H1 (cell line): ENCODE data around the gene CHMP4A. TPM values are rescaled to one million over a fixed set of nuclear protein-coding genes. Genes with fewer than 3 reads are reported as not detected.

Experiments
- CTCF ChIA-PET: fragments of 300-600 bp; sonication (Branson Sonifier 250); formaldehyde crosslinking; loops from one replicate; lab custom pipeline; 2021; ENCODE audit not compliant: partially characterized antibody; lab: Charles Lee
- POLR2A ChIA-PET: fragments of 300-600 bp; sonication (Branson Sonifier 250); formaldehyde crosslinking; loops from one replicate; lab custom pipeline; 2021; ENCODE audit warnings: inconsistent platforms; ENCODE audit not compliant: partially characterized antibody; lab: Charles Lee
- DNase-seq, 2 experiments: peaks; one replicate each; pipeline versions ENCODE4 v3.0.0 to v3.0.0-alpha.2; 2010 to 2022; ENCODE audit warnings: low spot score in 2 of 2, low read depth in 1 of 2, mixed read lengths in 1 of 2
- FAIRE-seq: peaks from 2 replicates; lab custom pipeline; 2011; peaks lifted over from hg19 to GRCh38; lab: Jason Lieb, UNC
- H2AFZ ChIP-seq: 2 replicates; pipeline ENCODE4 v1.8.1; 2012; ENCODE audit warnings: low read length, inconsistent platforms
- H2AK5ac ChIP-seq: 2 replicates; pipeline ENCODE4 v1.6.1; 2013; ENCODE audit warnings: low read depth, low read length
- H2BK120ac ChIP-seq: replicated peaks from 2 replicates; pipeline ENCODE3; 2013; ENCODE audit warnings: low read depth, low read length, inconsistent platforms
- H2BK12ac ChIP-seq: 2 replicates; pipeline ENCODE4 v1.6.1; 2013; ENCODE audit warnings: low read depth, low read length
- H2BK15ac ChIP-seq: 2 replicates; pipeline ENCODE4 v1.6.1; 2013; ENCODE audit warnings: low read length
- H2BK20ac ChIP-seq: 2 replicates; pipeline ENCODE4 v1.6.1; 2013; ENCODE audit warnings: low read length
- H2BK5ac ChIP-seq: 2 replicates; pipeline ENCODE4 v1.6.1; 2013; ENCODE audit warnings: low read depth, low read length
- H3K14ac ChIP-seq: 2 replicates; pipeline ENCODE4 v1.6.1; 2013; ENCODE audit warnings: inconsistent platforms; ENCODE audit not compliant: insufficient read length
- H3K18ac ChIP-seq: 2 replicates; pipeline ENCODE4 v1.6.1; 2013; ENCODE audit warnings: low read length; ENCODE audit errors: extremely low read depth
- H3K23ac ChIP-seq: 2 replicates; pipeline ENCODE4 v1.6.1; 2013; ENCODE audit warnings: inconsistent platforms; ENCODE audit not compliant: insufficient read length
- H3K23me2 ChIP-seq: 2 replicates; pipeline ENCODE4 v1.6.1; 2013; ENCODE audit warnings: low read depth, low read length
- H3K27ac ChIP-seq: 2 replicates; pipeline ENCODE4 v1.6.1; 2011; ENCODE audit warnings: low read depth, low read length, inconsistent platforms
- H3K27me3 ChIP-seq, 4 experiments: replicated peaks in 1 of 4; 1 replicate in 1 of 4; 2 replicates in 3 of 4; pipeline versions ENCODE4 v1.6.1 to v1.8.1; 2011 to 2013; ENCODE audit warnings: low read length in 3 of 4, mild to moderate bottlenecking in 3 of 4, inconsistent platforms in 2 of 4, mixed read lengths in 2 of 4, moderate library complexity in 1 of 4; ENCODE audit not compliant: control insufficient read depth in 3 of 4, insufficient read depth in 3 of 4; ENCODE audit errors: extremely low read depth in 1 of 4
- H3K36me3 ChIP-seq, 4 experiments: 2 replicates each; pipeline versions ENCODE4 v1.6.1 to v1.8.1; 2011 to 2013; ENCODE audit warnings: mild to moderate bottlenecking in 4 of 4, low read length in 3 of 4, moderate library complexity in 2 of 4, control low read depth in 1 of 4, inconsistent platforms in 1 of 4; ENCODE audit not compliant: insufficient read depth in 4 of 4, control insufficient read depth in 2 of 4
- H3K4ac ChIP-seq: replicated peaks from 2 replicates; pipeline ENCODE3; 2013; ENCODE audit warnings: low read length, low read depth, mixed read lengths, inconsistent platforms; ENCODE audit not compliant: insufficient read length
- H3K4me1 ChIP-seq, 4 experiments: replicated peaks in 1 of 4; 1 replicate in 1 of 4; 2 replicates in 3 of 4; pipeline versions ENCODE4 v1.6.1 to v1.8.1; 2011 to 2013; ENCODE audit warnings: low read length in 3 of 4, inconsistent platforms in 2 of 4, mixed read lengths in 1 of 4; ENCODE audit not compliant: insufficient read depth in 4 of 4, control insufficient read depth in 3 of 4
- H3K4me2 ChIP-seq, 2 experiments: 2 replicates each; pipeline versions ENCODE4 v1.6.1 to v1.8.1; 2011 to 2013; ENCODE audit warnings: low read depth in 2 of 2, low read length in 2 of 2, control low read depth in 1 of 2, inconsistent platforms in 1 of 2, mild to moderate bottlenecking in 1 of 2; ENCODE audit not compliant: insufficient read depth in 1 of 2
- H3K4me3 ChIP-seq, 4 experiments: fragments of 200-600, 300-600 bp in 1 of 4; sonication (generic), shearing (Covaris generic), sonication (Bioruptor Twin) in 1 of 4; 2 replicates each; pipeline versions ENCODE4 v1.5.1 to v1.8.1; 2011 to 2016; ENCODE audit warnings: low read length in 4 of 4, low read depth in 3 of 4, control low read depth in 2 of 4, inconsistent platforms in 2 of 4, mild to moderate bottlenecking in 2 of 4, mixed read lengths in 1 of 4, moderate library complexity in 1 of 4; ENCODE audit not compliant: insufficient read depth in 2 of 4; ENCODE audit errors: extremely low read depth in 1 of 4
- H3K56ac ChIP-seq: replicated peaks from 2 replicates; pipeline ENCODE3; 2013; ENCODE audit warnings: low read depth, mild to moderate bottlenecking, mixed read lengths, low read length, inconsistent platforms; ENCODE audit not compliant: insufficient read length
- H3K79me1 ChIP-seq: 2 replicates; pipeline ENCODE4 v1.6.1; 2013; ENCODE audit warnings: low read depth, low read length, control low read depth
- H3K79me2 ChIP-seq, 2 experiments: 2 replicates each; pipeline versions ENCODE4 v1.6.1 to v1.8.1; 2012 to 2013; ENCODE audit warnings: low read length in 2 of 2, mild to moderate bottlenecking in 2 of 2, inconsistent platforms in 1 of 2; ENCODE audit not compliant: insufficient read depth in 2 of 2, control insufficient read depth in 1 of 2
- H3K9ac ChIP-seq, 4 experiments: replicated peaks in 1 of 4; 1 replicate in 1 of 4; 2 replicates in 3 of 4; pipeline versions ENCODE4 v1.6.1 to v1.8.1; 2011 to 2013; ENCODE audit warnings: low read depth in 3 of 4, low read length in 3 of 4, control low read depth in 2 of 4, mild to moderate bottlenecking in 2 of 4, moderate library complexity in 2 of 4, inconsistent platforms in 1 of 4; ENCODE audit errors: extremely low read depth in 1 of 4
- H3K9me3 ChIP-seq, 2 experiments: 2 replicates each; pipeline versions ENCODE4 v1.6.1 to v1.8.1; 2012 to 2013; ENCODE audit warnings: mild to moderate bottlenecking in 2 of 2, moderate library complexity in 2 of 2, control low read depth in 1 of 2, inconsistent platforms in 1 of 2, low read depth in 1 of 2, low read length in 1 of 2, mixed read lengths in 1 of 2; ENCODE audit not compliant: insufficient read depth in 2 of 2
- H4K20me1 ChIP-seq, 2 experiments: replicated peaks in 1 of 2; 2 replicates each; pipeline versions ENCODE3 to v1.8.1; 2011 to 2013; ENCODE audit warnings: inconsistent platforms in 2 of 2, low read length in 2 of 2, mild to moderate bottlenecking in 1 of 2; ENCODE audit not compliant: insufficient read depth in 2 of 2, control insufficient read depth in 1 of 2
- H4K5ac ChIP-seq: 2 replicates; pipeline ENCODE4 v1.6.1; 2013; ENCODE audit warnings: low read length, low read depth, mixed read lengths, inconsistent platforms; ENCODE audit not compliant: insufficient read length
- H4K8ac ChIP-seq: 2 replicates; pipeline ENCODE4 v1.8.0; 2013; ENCODE audit warnings: mild to moderate bottlenecking, moderate library complexity, low read length, inconsistent platforms; ENCODE audit not compliant: insufficient read depth; ENCODE audit errors: extremely low read depth
- H4K91ac ChIP-seq: replicated peaks from 2 replicates; pipeline ENCODE3; 2013; ENCODE audit warnings: low read length, mixed read lengths, inconsistent platforms; ENCODE audit not compliant: insufficient read length
- CBX5 ChIP-seq: fragments of 300-800, 300-1000 bp; sonication (generic); IDR thresholded peaks from 2 replicates; pipeline ENCODE4 v1.7.1; 2016; ENCODE audit warnings: antibody characterized with exemption, low read length, low read depth
- GABPA ChIP-seq: IDR thresholded peaks from 2 replicates; pipeline ENCODE4 v1.6.1; 2011; ENCODE audit warnings: mild to moderate bottlenecking, low read length, moderate library complexity, borderline replicate concordance; ENCODE audit not compliant: insufficient read depth
- RBBP5 ChIP-seq: IDR thresholded peaks from 2 replicates; pipeline ENCODE4 v1.7.1; 2012; ENCODE audit warnings: low read depth, mild to moderate bottlenecking, inconsistent platforms, low read length, moderate library complexity, borderline replicate concordance
- SIRT6 ChIP-seq: IDR thresholded peaks from one replicate; pipeline ENCODE4 v1.7.1; 2012; ENCODE audit warnings: low read length, inconsistent platforms
- WGBS, 2 experiments: shearing (Covaris generic) in 1 of 2; methylation state at CpG; one replicate each; pipeline versions ENCODE4 v1.1.6 to v1.1.7; 2013 to 2015; ENCODE audit warnings: low lambda C conversion rate in 2 of 2, mixed read lengths in 2 of 2, inconsistent platforms in 1 of 2, low coverage in 1 of 2, missing lambda C conversion rate in 1 of 2; ENCODE audit not compliant: insufficient replicate concordance in 2 of 2, insufficient coverage in 1 of 2, insufficient read length in 1 of 2; ENCODE audit errors: extremely low coverage in 1 of 2, missing lambda C conversion rate in 1 of 2; 5-methylcytosine and 5-hydroxymethylcytosine counted together
- polyA plus RNA-seq, 7 experiments: library from polyadenylated mRNA; depleted of rRNA in 3 of 7; stranded (reverse) in 5 of 7; unstranded in 2 of 7; fragments of >200 nt in 5 of 7; fragments of 200-250 nt in 2 of 7; gene quantifications; 1 replicate in 5 of 7; 2 replicates in 1 of 7; 4 replicates in 1 of 7; pipeline versions ENCODE4 v1.2.1 to v1.2.3, GENCODE V29; 2011 to 2013; ENCODE audit warnings: missing spikeins in 2 of 7, mixed read lengths in 2 of 7
- total RNA-seq: library from RNA; stranded (reverse); fragmentation: NEBNext Ultra II Directional; extraction: Animal tissue kit (Norgen Biotek cat#: 25700); gene quantifications from 2 replicates; pipeline ENCODE4 v1.2.1, GENCODE V29; 2021

Gene CHMP4A
- total and polyA plus RNA-seq, 2 of the 8 experiments (the other 6 are each of a cell fraction or from before 2014, with no cell fraction given): 32.9 to 37.6 TPM

GRCh38 chr14:24260780-24261157 lies 47.5 kb upstream of the CHMP4A start:
- ChIA-PET POLR2A (interaction anchor here (0.9 to 3.9 kb wide), 3 partner anchors 10 to 14 kb away, joined by 5 to 14 read pairs (median 6); no protein-coding TSS in a partner anchor), CTCF (interaction anchor here (0.6 to 3.6 kb wide), 4 partner anchors 11 to 124 kb away, joined by 3 to 13 read pairs (median 9); partner anchors contain the start of genes CIDEB, RABGGTA and TINF2)
- no peak overlapping the region for H2BK12ac ChIP-seq
- no peak overlapping the region for H3K4ac ChIP-seq
- no peak overlapping the region for H4K5ac ChIP-seq
- no peak overlapping the region for H3K14ac ChIP-seq
- no peaks in the 10 kb centered on the region for H3K36me3 ChIP-seq
- H3K23ac ChIP-seq: no peak overlapping the region
- DNase-seq: no peak
- no peak overlapping the region for H3K18ac ChIP-seq
- no peak overlapping the region for H4K8ac ChIP-seq
- no peaks in the 10 kb centered on the region; a peak in 1 of 7 replicates for H3K27me3 ChIP-seq
- no peak overlapping the region for H3K4me2 ChIP-seq
- no peak overlapping the region for H2AK5ac ChIP-seq
- no peaks in the 10 kb centered on the region for H3K23me2 ChIP-seq
- H3K27ac ChIP-seq: no peak overlapping the region
- no peaks in the 10 kb centered on the region for H3K9me3 ChIP-seq
- H2BK15ac ChIP-seq: no peak overlapping the region
- no peak for FAIRE-seq
- peaks cover 0 to 2% (median 0%) of the 10 kb centered on the region in 4 experiments; a peak in 1 of 7 replicates for H3K4me1 ChIP-seq
- no peaks in the 10 kb centered on the region for H3K79me2 ChIP-seq
- 89% methylated on average over 4 of the region's 4 CpGs; no CpG with 5 or more reads in 1 of the 2 experiments for WGBS, 2 experiments
- H2BK120ac ChIP-seq: no peak overlapping the region
- H2BK5ac ChIP-seq: no peak overlapping the region; the same call in 1 of the 2 replicates
- no peak overlapping the region for H2AFZ ChIP-seq
- H3K79me1 ChIP-seq: no peaks in the 10 kb centered on the region
- no peak overlapping the region for H3K56ac ChIP-seq
- no peak overlapping the region for H3K4me3 ChIP-seq
- TF ChIP-seq RBBP5 (no peak), SIRT6 (no peak), CBX5 (no peak), GABPA (no peak)
- H2BK20ac ChIP-seq: 0 out of 2 replicates have a peak overlapping the region, but pooled peaks have one; percentile 15
- H4K20me1 ChIP-seq: peaks cover 0 to 2% of the 10 kb centered on the region in 2 experiments
- H3K9ac ChIP-seq: no peak overlapping the region
- no peak overlapping the region for H4K91ac ChIP-seq
